H7 (cell line): ENCODE measurements around the gene UBL7. TPM values are rescaled to one million over a fixed set of nuclear protein-coding genes. Genes with fewer than 3 reads are reported as not detected.

Experiments used
- DNase-seq: peaks from one replicate; pipeline ENCODE4 v3.0.0; 2012
- H3K27me3 ChIP-seq: 2 replicates; pipeline ENCODE4 v1.6.0; 2011; ENCODE audit warnings: mild to moderate bottlenecking, low read length; ENCODE audit not compliant: control insufficient read depth, insufficient read depth
- H3K36me3 ChIP-seq: replicated peaks from 2 replicates; pipeline ENCODE4 v1.5.1; 2011; ENCODE audit warnings: low read length; ENCODE audit not compliant: control insufficient read depth, insufficient read depth
- H3K4me3 ChIP-seq: 2 replicates; pipeline ENCODE4 v1.5.1; 2011; ENCODE audit warnings: low read depth, mild to moderate bottlenecking, control low read depth, low read length, moderate library complexity; ENCODE audit not compliant: insufficient read depth
- total RNA-seq: library from RNA; depleted of rRNA; stranded (reverse); fragments of >200 nt; shearing (Covaris generic); gene quantifications from 2 replicates; pipeline ENCODE4 v1.2.3, GENCODE V29; 2014; rRNA removed

UBL7 gene
- total RNA-seq: 83.0 and 105 TPM in 2 replicates

GRCh38 chr15:74460871-74461846 lies at the start of gene UBL7:
TSS of gene UBL7 (minus strand) at chr15:74461160. CDS start at chr15:74458867, 2,293 bp downstream.
- Histone ChIP-seq H3K4me3 (peak within 1 kb of the TSS; percentile 91), H3K36me3 (0 out of 2 replicates have a peak, but pooled peaks cover 1% of the 10 kb centered on the region), H3K27me3 (no peaks in the 10 kb centered on the region)
- peak; percentile 95 for DNase-seq

- Histone ChIP-seq H3K27me3 (no peaks in the 10 kb centered on the region), H3K4me3 (no peak overlapping the region), H3K36me3 (no peaks in the 10 kb centered on the region)
- no peak for DNase-seq
Observed at GRCh38 chr15:74506515-74506840, 45.5 kb upstream of the UBL7 start.

DNA sequence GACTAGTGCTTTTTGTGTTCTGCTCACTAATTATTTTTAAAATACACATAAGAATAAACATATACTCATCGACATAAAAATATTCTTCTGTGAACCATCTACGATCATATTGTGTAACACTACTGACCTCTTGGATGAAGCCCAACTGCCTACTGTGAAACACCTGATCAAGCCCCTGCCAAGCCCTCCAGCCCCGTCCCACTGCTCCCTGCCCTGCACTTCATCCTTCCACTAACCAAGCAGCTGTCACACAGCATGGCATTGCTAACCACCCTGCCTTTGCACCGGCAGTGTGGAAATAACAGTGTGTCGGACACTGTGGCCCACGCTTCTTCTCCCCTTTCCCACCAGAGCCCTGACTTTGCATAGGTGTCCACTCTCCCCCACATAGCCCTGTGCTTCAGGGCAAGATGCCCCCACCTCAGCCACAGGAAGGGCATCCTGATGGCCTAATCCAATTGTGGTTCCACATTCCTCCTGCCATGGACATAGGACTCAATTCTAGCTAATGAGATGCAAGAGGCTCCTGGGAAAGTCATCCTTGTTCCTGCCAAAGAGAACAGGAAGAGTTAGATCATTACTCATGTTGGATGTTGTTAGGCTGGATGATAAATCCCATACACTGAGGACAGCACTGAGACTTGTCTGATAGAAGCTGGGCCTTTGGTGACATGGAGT lies 45.0 kb upstream of the UBL7 start:
- no peaks in the 10 kb centered on the region for H3K27me3 ChIP-seq
- DNase-seq: no peak
- no peaks in the 10 kb centered on the region for H3K36me3 ChIP-seq
- H3K4me3 ChIP-seq: no peak overlapping the region

DNA sequence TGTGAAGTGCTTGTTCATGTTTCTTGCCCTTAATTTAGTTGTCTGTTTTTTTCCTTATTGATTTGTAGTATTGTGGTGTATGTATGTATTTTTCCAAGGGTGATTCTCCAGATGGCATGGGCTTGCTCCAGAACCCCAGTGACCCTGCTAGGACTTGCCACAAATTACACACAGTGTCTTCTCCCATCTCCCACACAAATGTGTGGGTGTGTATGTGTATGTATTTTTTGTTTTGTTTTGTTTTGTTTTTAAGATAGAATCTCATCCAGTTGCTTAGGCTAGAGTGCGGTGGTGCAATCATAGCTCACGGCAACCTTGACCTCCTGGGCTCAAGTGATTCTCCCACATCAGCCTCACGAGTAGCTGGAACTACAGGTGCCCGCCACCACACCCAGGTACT lies 43.9 kb upstream of the UBL7 start:
- no peak for DNase-seq
- H3K36me3 ChIP-seq: no peaks in the 10 kb centered on the region
- H3K4me3 ChIP-seq: no peak overlapping the region
- no peaks in the 10 kb centered on the region for H3K27me3 ChIP-seq

- no peak for DNase-seq
- Histone ChIP-seq H3K27me3 (no peaks in the 10 kb centered on the region), H3K36me3 (no peaks in the 10 kb centered on the region), H3K4me3 (no peak overlapping the region)
Observed at GRCh38 chr15:74504418-74504817, 43.5 kb upstream of the UBL7 start.

- no peaks in the 10 kb centered on the region for H3K36me3 ChIP-seq
- H3K4me3 ChIP-seq: no peak overlapping the region
- H3K27me3 ChIP-seq: no peaks in the 10 kb centered on the region
- DNase-seq: peak; percentile 36
Observed at GRCh38 chr15:74502301-74502700, 41.3 kb upstream of the UBL7 start.

DNA sequence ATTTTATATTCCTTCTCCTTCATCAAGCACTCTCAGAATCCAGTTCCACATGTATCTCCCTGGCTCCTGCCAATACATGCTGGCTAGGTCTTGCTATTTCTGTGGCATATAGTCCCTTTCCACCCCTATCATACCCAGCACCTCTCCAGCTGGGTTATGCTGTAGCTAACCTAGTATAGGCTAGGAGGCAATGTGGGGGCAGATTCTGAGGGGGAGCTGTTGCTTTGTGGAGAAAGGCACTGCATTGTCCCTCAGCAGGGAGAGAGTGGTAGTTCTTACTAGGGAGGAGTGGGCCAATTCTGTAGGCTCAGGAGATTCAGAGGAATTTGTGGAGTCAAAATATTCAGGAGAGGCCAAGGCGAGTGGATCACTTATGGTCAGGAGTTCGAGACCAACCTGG lies 39.4 kb upstream of the UBL7 start:
- DNase-seq: peak; percentile 54
- Histone ChIP-seq H3K4me3 (no peak overlapping the region), H3K27me3 (no peaks in the 10 kb centered on the region), H3K36me3 (no peaks in the 10 kb centered on the region)

DNA sequence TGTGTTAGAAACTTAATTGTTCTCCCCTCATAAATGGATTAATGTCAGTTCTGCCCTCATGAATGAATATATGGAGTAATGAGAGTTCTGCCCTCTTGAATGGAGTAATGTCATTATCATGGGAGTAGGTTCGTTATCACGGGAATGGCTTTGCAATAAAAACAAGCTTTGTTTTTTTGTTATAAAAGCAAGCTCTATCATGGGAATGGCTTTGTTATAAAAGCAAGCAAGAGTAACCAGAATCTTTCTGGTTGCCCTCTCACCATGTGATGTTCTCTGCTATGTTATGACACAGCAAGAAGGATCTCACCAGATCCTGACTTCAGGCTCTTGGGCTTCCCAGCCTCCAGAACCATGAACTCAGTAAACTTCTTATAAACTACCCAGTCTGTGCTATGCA lies 38.4 kb upstream of the UBL7 start:
- Histone ChIP-seq H3K27me3 (no peaks in the 10 kb centered on the region), H3K4me3 (no peak overlapping the region), H3K36me3 (no peaks in the 10 kb centered on the region)
- DNase-seq: no peak

DNA sequence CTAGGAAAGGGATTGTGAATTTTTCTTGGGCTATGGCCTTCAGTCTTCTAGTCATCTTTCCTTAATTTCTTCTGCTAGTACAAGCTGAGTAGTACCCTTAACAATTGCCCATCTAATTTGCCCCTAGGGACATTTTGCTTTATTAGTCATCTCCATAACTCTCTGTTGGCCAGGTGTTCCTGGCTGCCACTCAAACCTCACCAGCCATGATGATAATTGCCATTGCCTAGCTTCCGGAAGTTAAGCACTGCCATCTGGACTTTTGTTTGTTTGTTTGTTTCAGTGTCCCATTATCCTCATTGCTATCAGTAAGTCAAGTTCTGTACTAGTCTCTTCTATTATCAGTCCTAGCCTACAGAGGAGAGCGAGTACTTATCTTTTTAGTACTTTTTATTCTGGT lies 36.6 kb upstream of the UBL7 start:
- Histone ChIP-seq H3K36me3 (no peaks in the 10 kb centered on the region), H3K27me3 (no peaks in the 10 kb centered on the region), H3K4me3 (no peak overlapping the region)
- no peak for DNase-seq

- H3K36me3 ChIP-seq: no peaks in the 10 kb centered on the region
- no peaks in the 10 kb centered on the region for H3K27me3 ChIP-seq
- H3K4me3 ChIP-seq: no peak overlapping the region
- no peak for DNase-seq
Observed at GRCh38 chr15:74496648-74497047, 35.7 kb upstream of the UBL7 start.

DNA sequence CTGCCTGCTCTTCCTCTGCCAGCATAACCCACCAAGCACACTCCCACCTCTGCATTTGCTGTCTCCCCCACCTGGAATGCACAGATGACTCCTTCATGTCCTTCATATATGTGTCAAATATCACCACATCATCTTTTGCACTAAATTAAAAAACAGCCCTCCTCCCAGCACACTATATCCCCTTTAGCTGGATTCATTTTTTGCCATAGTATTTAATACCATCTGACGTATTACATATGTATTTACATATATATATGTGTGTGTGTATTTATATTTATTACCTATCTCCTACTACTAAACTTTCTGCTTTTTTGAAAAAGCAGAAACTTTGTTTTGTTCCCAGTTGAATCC lies 29.4 kb upstream of the UBL7 start:
- DNase-seq: no peak
- no peaks in the 10 kb centered on the region for H3K36me3 ChIP-seq

DNA sequence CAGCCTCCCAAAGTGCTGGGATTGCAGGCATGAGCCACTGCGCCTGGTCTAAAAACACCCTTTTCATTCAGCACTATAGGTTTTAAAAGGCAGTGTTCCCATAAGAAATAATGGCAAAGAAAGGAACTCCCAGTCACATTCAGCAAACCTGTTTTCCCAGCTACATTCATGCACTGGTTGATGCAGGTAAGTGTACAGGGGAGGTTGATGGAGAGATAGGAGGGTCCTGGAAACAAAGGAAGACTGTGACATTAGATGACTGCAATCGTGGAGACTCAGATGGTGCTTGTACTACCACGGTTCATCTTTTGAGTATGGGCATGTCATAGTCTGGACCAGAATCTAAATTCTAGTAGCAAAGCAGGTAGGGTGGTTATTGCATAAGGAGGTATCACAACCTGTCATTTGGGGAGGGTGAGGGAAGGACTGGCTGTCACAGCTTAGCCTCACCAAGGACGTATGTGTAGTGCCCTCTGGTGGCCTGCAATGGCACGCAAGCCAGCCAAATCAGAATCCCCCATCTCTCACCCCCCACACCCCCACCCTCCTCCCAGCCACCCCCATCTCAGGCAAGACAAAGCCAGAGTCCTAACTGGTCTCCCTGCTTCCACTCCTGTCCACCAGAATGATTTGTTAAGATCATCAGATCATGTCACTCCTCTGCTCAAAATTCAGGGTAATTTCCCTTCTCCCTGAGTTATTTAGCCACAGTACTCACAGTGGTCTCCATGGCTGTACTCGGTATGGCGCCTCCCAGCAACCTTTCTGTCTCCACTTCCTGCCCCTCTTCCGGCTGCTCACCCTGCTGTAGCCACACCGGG lies 28.8 kb upstream of the UBL7 start:
- H3K4me3 ChIP-seq: no peak overlapping the region
- DNase-seq: peak; percentile 88
- no peaks in the 10 kb centered on the region for H3K27me3 ChIP-seq
- H3K36me3 ChIP-seq: no peaks in the 10 kb centered on the region

More for the DNA sequence above, 29.4 kb upstream of the UBL7 start:
- no peak overlapping the region for H3K4me3 ChIP-seq
- H3K27me3 ChIP-seq: no peaks in the 10 kb centered on the region

GRCh38 chr15:74488776-74489175 lies 27.8 kb upstream of the UBL7 start:
- no peak for DNase-seq
- no peaks in the 10 kb centered on the region for H3K36me3 ChIP-seq
- no peak overlapping the region for H3K4me3 ChIP-seq
- no peaks in the 10 kb centered on the region for H3K27me3 ChIP-seq

DNA sequence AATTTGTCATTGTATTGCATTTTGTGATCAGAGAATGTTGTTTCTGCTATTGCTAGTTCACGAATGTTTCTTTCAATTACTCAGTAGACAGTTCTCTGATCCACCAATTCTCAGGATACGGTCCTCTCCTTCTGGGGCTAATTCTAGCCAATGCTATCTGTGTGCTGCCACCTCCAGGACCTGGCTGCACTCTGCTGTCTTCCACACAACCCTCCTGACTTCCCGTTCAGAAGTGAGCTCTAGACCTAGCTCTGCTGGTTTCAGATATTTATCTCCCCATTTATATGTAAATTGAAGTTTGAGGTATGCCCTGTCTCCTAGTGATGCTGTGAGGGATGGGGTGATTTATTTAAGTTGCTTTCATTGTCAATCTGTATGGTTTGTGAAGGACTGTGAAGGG lies 21.7 kb upstream of the UBL7 start:
- Histone ChIP-seq H3K36me3 (no peaks in the 10 kb centered on the region; the same call in 1 of the 2 replicates), H3K4me3 (no peak overlapping the region), H3K27me3 (no peaks in the 10 kb centered on the region)
- DNase-seq: peak; percentile 62
